SU-DHL-6 (cell line): ENCODE measurements around the gene CPPED1.

Source experiments
- H2AFZ ChIP-seq: fragments of 200-600 bp; sonication (generic); 2 replicates; pipeline ENCODE4 v1.6.1; 2014; ENCODE audit warnings: low read depth, mild to moderate bottlenecking, moderate library complexity, mixed read lengths, antibody characterized with exemption, low read length; ENCODE audit not compliant: severe bottlenecking
- H3F3A ChIP-seq: fragments of 200-600 bp; shearing (Covaris generic); 2 replicates; pipeline ENCODE4 v1.6.0; 2016; ENCODE audit warnings: antibody characterized with exemption, mild to moderate bottlenecking; ENCODE audit not compliant: insufficient read depth
- H3K27ac ChIP-seq: fragments of 200-600 bp; sonication (generic); 2 replicates; pipeline ENCODE4 v1.5.1; 2016; ENCODE audit warnings: low read depth, mild to moderate bottlenecking, low read length, moderate library complexity, mixed read lengths
- H3K27me3 ChIP-seq: fragments of 200-600 bp; sonication (generic), shearing (Covaris generic); 2 replicates; pipeline ENCODE4 v1.6.0; 2014; ENCODE audit warnings: mild to moderate bottlenecking, low read length
- H3K36me3 ChIP-seq: fragments of 200-600 bp; sonication (generic); 2 replicates; pipeline ENCODE4 v1.6.1; 2014; ENCODE audit warnings: mild to moderate bottlenecking, low read length, mixed read lengths
- H3K4me2 ChIP-seq: fragments of 300-600, 200-600 bp; shearing (Covaris generic), sonication (generic); 2 replicates; pipeline ENCODE4 v1.6.0; 2014; ENCODE audit warnings: low read length, low read depth, mild to moderate bottlenecking; ENCODE audit not compliant: poor library complexity, severe bottlenecking
- H3K4me3 ChIP-seq: fragments of 200-600 bp; sonication (generic); 2 replicates; pipeline ENCODE4 v1.5.1; 2014; ENCODE audit warnings: antibody characterized with exemption, low read length, mild to moderate bottlenecking, mixed read lengths; ENCODE audit not compliant: insufficient read depth, poor library complexity, severe bottlenecking
- H3K79me2 ChIP-seq: fragments of 200-600 bp; sonication (generic); 2 replicates; pipeline ENCODE4 v1.6.1; 2014; ENCODE audit warnings: mild to moderate bottlenecking, low read length, moderate library complexity; ENCODE audit not compliant: insufficient read depth
- H3K9ac ChIP-seq: fragments of 200-600 bp; sonication (generic); 2 replicates; pipeline ENCODE4 v1.7.0; 2014; ENCODE audit warnings: mild to moderate bottlenecking, low read length
- H3K9me2 ChIP-seq: fragments of 200-600 bp; sonication (generic); replicated peaks from 2 replicates; pipeline ENCODE4 v1.6.1; 2014; ENCODE audit warnings: low read length; ENCODE audit not compliant: insufficient read depth
- H3K9me3 ChIP-seq: fragments of 200-600 bp; sonication (generic); 2 replicates; pipeline ENCODE4 v1.6.1; 2014; ENCODE audit warnings: low read length, mixed read lengths; ENCODE audit not compliant: insufficient read depth
- H4K20me1 ChIP-seq: fragments of 200-600 bp; sonication (generic); 2 replicates; pipeline ENCODE4 v1.6.1; 2014; ENCODE audit warnings: low read depth, mild to moderate bottlenecking, antibody characterized with exemption, low read length, moderate library complexity, mixed read lengths
- CTCF ChIP-seq: fragments of 200-600 bp; sonication (generic); IDR thresholded peaks from one replicate; pipeline ENCODE4 v1.5.1; 2017; ENCODE audit warnings: antibody characterized with exemption, mild to moderate bottlenecking, low read length, moderate library complexity; ENCODE audit not compliant: insufficient read depth, poor library complexity, severe bottlenecking
- EZH2phosphoT487 ChIP-seq: fragments of 200-600 bp; sonication (generic), shearing (Covaris generic); conservative IDR thresholded peaks from 2 replicates; pipeline ENCODE4 v1.6.1; 2018; ENCODE audit warnings: mild to moderate bottlenecking, antibody characterized with exemption, low read length, moderate library complexity, mixed read lengths

CPPED1 gene

GRCh38 chr16:12690024-12690423 is 113.7 kb downstream of the CPPED1 start:
- H3K9ac ChIP-seq: no peak overlapping the region
- TF ChIP-seq EZH2phosphoT487 (no peak), CTCF (no peak)
- no peaks in the 10 kb centered on the region for H3K9me2 ChIP-seq
- no peak overlapping the region for H3K4me3 ChIP-seq
- H3K79me2 ChIP-seq: no peaks in the 10 kb centered on the region
- H3K9me3 ChIP-seq: no peaks in the 10 kb centered on the region
- H3K4me2 ChIP-seq: no peak overlapping the region
- no peak overlapping the region for H3K27ac ChIP-seq
- no peaks in the 10 kb centered on the region for H3K36me3 ChIP-seq
- no peaks in the 10 kb centered on the region for H4K20me1 ChIP-seq
- H3F3A ChIP-seq: no peaks in the 10 kb centered on the region
- no peak overlapping the region for H2AFZ ChIP-seq
- no peaks in the 10 kb centered on the region for H3K27me3 ChIP-seq

GRCh38 chr16:12688951-12689850 is 114.5 kb downstream of the CPPED1 start:
- H3K79me2 ChIP-seq: no peaks in the 10 kb centered on the region
- no peaks in the 10 kb centered on the region for H3F3A ChIP-seq
- H3K9me2 ChIP-seq: no peaks in the 10 kb centered on the region
- H3K4me2 ChIP-seq: no peak overlapping the region
- TF ChIP-seq EZH2phosphoT487 (no peak), CTCF (no peak)
- no peak overlapping the region for H3K4me3 ChIP-seq
- no peak overlapping the region for H3K27ac ChIP-seq
- H2AFZ ChIP-seq: no peak overlapping the region
- no peaks in the 10 kb centered on the region for H3K36me3 ChIP-seq
- H3K9me3 ChIP-seq: no peaks in the 10 kb centered on the region
- no peak overlapping the region for H3K9ac ChIP-seq
- no peaks in the 10 kb centered on the region; the same call in 1 of the 2 replicates for H3K27me3 ChIP-seq
- no peaks in the 10 kb centered on the region for H4K20me1 ChIP-seq

DNA sequence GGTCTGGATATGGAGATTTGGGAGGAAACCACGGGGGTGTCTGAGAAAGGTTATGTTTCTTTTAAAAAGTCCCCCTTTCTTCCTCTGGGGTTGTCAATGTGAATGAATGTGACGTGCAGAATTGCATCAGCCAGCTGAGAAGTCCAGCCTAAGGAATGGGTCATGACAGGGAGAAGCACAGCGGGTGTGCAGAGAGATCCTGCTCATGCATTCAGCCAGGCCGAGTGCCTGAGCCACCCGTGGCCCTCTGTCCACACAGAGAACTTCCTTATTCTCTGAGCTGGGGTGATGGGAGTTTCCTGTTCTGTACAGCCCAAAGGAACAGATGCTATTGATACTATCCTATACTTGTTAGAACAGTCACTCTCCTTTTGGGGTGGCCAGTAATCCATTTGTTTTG is 117.9 kb downstream of the CPPED1 start:
- H4K20me1 ChIP-seq: no peaks in the 10 kb centered on the region
- H3K79me2 ChIP-seq: no peaks in the 10 kb centered on the region
- no peak overlapping the region for H2AFZ ChIP-seq
- no peaks in the 10 kb centered on the region for H3K36me3 ChIP-seq
- H3K4me2 ChIP-seq: no peak overlapping the region
- no peaks in the 10 kb centered on the region for H3F3A ChIP-seq
- TF ChIP-seq EZH2phosphoT487 (no peak), CTCF (no peak)
- H3K27me3 ChIP-seq: no peaks in the 10 kb centered on the region; the same call in 1 of the 2 replicates
- H3K9me2 ChIP-seq: no peaks in the 10 kb centered on the region
- no peak overlapping the region for H3K9ac ChIP-seq
- H3K27ac ChIP-seq: no peak overlapping the region
- no peak overlapping the region for H3K4me3 ChIP-seq
- H3K9me3 ChIP-seq: no peaks in the 10 kb centered on the region
